Peyer's patch (tissue), 4 donors: Measurements from ENCODE around the gene ATL3.

Experiments used
- CTCF ChIP-seq, 6 experiments: fragments of 450-650 bp in 4 of 6; fragments of 200-600 bp in 2 of 6; sonication (generic) in 1 of 6; IDR thresholded peaks; one replicate each; pipeline ENCODE4 v1.5.1; 2017 to 2019; ENCODE audit warnings: antibody characterized with exemption in 6 of 6, mild to moderate bottlenecking in 3 of 6, moderate library complexity in 1 of 6
- POLR2A ChIP-seq, 2 donors: fragments of 450-650 bp; IDR thresholded peaks; one replicate each; pipeline ENCODE4 v1.5.1; 2017; ENCODE audit warnings: antibody characterized with exemption in 2 of 2, mild to moderate bottlenecking in 2 of 2, moderate library complexity in 2 of 2

GRCh38 chr11:63608353-63609345, 62.5 kb downstream of the ATL3 start:
- TF ChIP-seq POLR2A (IDR thresholded peaks at IDR 0.05) (no peak), CTCF (IDR thresholded peaks at IDR 0.05) (no peak)
